WTC11 (cell line): ENCODE measurements around the gene MAD2L1. TPM values are rescaled to one million over a fixed set of nuclear protein-coding genes. Genes with fewer than 3 reads are reported as not detected.

ENCODE experiments used
- ATAC-seq: fragments of 200-7000 bp; cut with Tn5 transposase; 2 replicates; pipeline ENCODE4 v1.10.0; 2021; ENCODE audit warnings: mild to moderate bottlenecking, moderate library complexity
- CTCF ChIA-PET: fragments of 300-600 bp; sonication (Branson Sonifier 250); formaldehyde crosslinking; loops from one replicate; lab custom pipeline; 2021; ENCODE audit warnings: antibody characterized with exemption; lab: Charles Lee
- POLR2A ChIA-PET: fragments of 350-600 bp; sonication (Branson Sonifier 250); formaldehyde crosslinking; loops from one replicate; lab custom pipeline; 2021; ENCODE audit warnings: antibody characterized with exemption; lab: Charles Lee
- DNase-seq: peaks from one replicate; pipeline ENCODE4 v3.0.0; 2021; ENCODE audit warnings: low spot score
- H3K27ac Mint-ChIP-seq: 2 replicates; pipeline ENCODE4 v1.8.0; 2021; ENCODE audit warnings: mixed read lengths
- H3K27me3 Mint-ChIP-seq: 2 replicates; pipeline ENCODE4 v1.8.0; 2021; ENCODE audit warnings: low read depth, mild to moderate bottlenecking, moderate library complexity, mixed read lengths
- H3K36me3 Mint-ChIP-seq: 2 replicates; pipeline ENCODE4 v1.8.0; 2021; ENCODE audit warnings: mixed read lengths
- H3K4me1 Mint-ChIP-seq: 2 replicates; pipeline ENCODE4 v1.8.0; 2022; ENCODE audit warnings: mixed read lengths
- H3K4me3 Mint-ChIP-seq: 2 replicates; pipeline ENCODE4 v1.8.0; 2021; ENCODE audit warnings: mild to moderate bottlenecking, moderate library complexity, mixed read lengths
- H3K9me3 Mint-ChIP-seq: 2 replicates; pipeline ENCODE4 v1.8.0; 2021; ENCODE audit warnings: mixed read lengths
- ATF2 ChIP-seq: sonication (generic); formaldehyde crosslinking; IDR thresholded peaks from 2 replicates; pipeline ENCODE4 v1.8.1; 2022; ENCODE audit warnings: low read depth, missing genetic modification reagents, borderline replicate concordance
- ATF6 ChIP-seq: sonication (generic); formaldehyde crosslinking; IDR thresholded peaks from 2 replicates; pipeline ENCODE4 v1.8.1; 2023; ENCODE audit warnings: mild to moderate bottlenecking, missing genetic modification reagents
- CTCF ChIP-seq: fragments of 200-600 bp; IDR thresholded peaks from 2 replicates; pipeline ENCODE4 v1.8.0; 2022; ENCODE audit warnings: antibody characterized with exemption
- EMX1 ChIP-seq: fragments of 250-450 bp; sonication (Bioruptor Pico); IDR thresholded peaks from 2 replicates; pipeline ENCODE4 v1.8.0; 2021; ENCODE audit warnings: mild to moderate bottlenecking
- ERG ChIP-seq: fragments of 250-450 bp; sonication (Bioruptor Pico); IDR thresholded peaks from 2 replicates; pipeline ENCODE4 v1.8.0; 2021; ENCODE audit warnings: mild to moderate bottlenecking
- ESRRA ChIP-seq: sonication (generic); formaldehyde crosslinking; IDR thresholded peaks from 2 replicates; pipeline ENCODE4 v1.8.1; 2022; ENCODE audit warnings: mild to moderate bottlenecking, missing genetic modification reagents, borderline replicate concordance
- GABPB1 ChIP-seq: sonication (generic); formaldehyde crosslinking; IDR thresholded peaks from 2 replicates; pipeline ENCODE4 v1.8.1; 2023; ENCODE audit warnings: mild to moderate bottlenecking, missing genetic modification reagents
- GRHL2 ChIP-seq: fragments of 250-450 bp; sonication (Bioruptor Pico); IDR thresholded peaks from 2 replicates; pipeline ENCODE4 v1.8.0; 2022; ENCODE audit warnings: mild to moderate bottlenecking, moderate library complexity; ENCODE audit not compliant: insufficient replicate concordance, severe bottlenecking
- GTF2I ChIP-seq: fragments of 250-450 bp; sonication (Bioruptor Pico); conservative IDR thresholded peaks from 2 replicates; pipeline ENCODE4 v1.4.0; 2021; ENCODE audit warnings: mild to moderate bottlenecking
- HMGA2 ChIP-seq: fragments of 250-450 bp; sonication (Bioruptor Pico); IDR thresholded peaks from 2 replicates; pipeline ENCODE4 v1.4.0; 2021; ENCODE audit warnings: mild to moderate bottlenecking, moderate library complexity
- MAX ChIP-seq: sonication (generic); formaldehyde crosslinking; IDR thresholded peaks from 2 replicates; pipeline ENCODE4 v1.8.0; 2022; ENCODE audit warnings: mild to moderate bottlenecking, missing genetic modification reagents
- MXD4 ChIP-seq: fragments of 250-450 bp; sonication (Bioruptor Pico); IDR thresholded peaks from 2 replicates; pipeline ENCODE4 v1.8.0; 2021; ENCODE audit warnings: mild to moderate bottlenecking, moderate library complexity, borderline replicate concordance
- MYBL2 ChIP-seq: sonication (generic); formaldehyde crosslinking; IDR thresholded peaks from 2 replicates; pipeline ENCODE4 v1.8.1; 2023; ENCODE audit warnings: mild to moderate bottlenecking, moderate library complexity, missing genetic modification reagents
- NR2C2 ChIP-seq: sonication (generic); formaldehyde crosslinking; IDR thresholded peaks from 2 replicates; pipeline ENCODE4 v1.8.0; 2022; ENCODE audit warnings: mild to moderate bottlenecking, missing genetic modification reagents
- NR3C1 ChIP-seq: sonication (generic); formaldehyde crosslinking; conservative IDR thresholded peaks from 2 replicates; pipeline ENCODE4 v1.8.1; 2023; ENCODE audit warnings: low read depth, mild to moderate bottlenecking, missing genetic modification reagents
- OVOL2 ChIP-seq: fragments of 250-450 bp; sonication (Bioruptor Pico); IDR thresholded peaks from 2 replicates; pipeline ENCODE4 v1.9.0; 2021; ENCODE audit warnings: mild to moderate bottlenecking, borderline replicate concordance
- RELA ChIP-seq: sonication (generic); formaldehyde crosslinking; IDR thresholded peaks from 2 replicates; pipeline ENCODE4 v1.8.1; 2022; ENCODE audit warnings: missing genetic modification reagents, mild to moderate bottlenecking, borderline replicate concordance
- SOX15 ChIP-seq: fragments of 250-450 bp; sonication (Bioruptor Pico); IDR thresholded peaks from 2 replicates; pipeline ENCODE4 v1.9.0; 2021; ENCODE audit warnings: mild to moderate bottlenecking
- STAT6 ChIP-seq: sonication (generic); formaldehyde crosslinking; conservative IDR thresholded peaks from 2 replicates; pipeline ENCODE4 v1.8.1; 2023; ENCODE audit warnings: mild to moderate bottlenecking, low read depth, missing genetic modification reagents, moderate library complexity
- TCF7 ChIP-seq: sonication (generic); formaldehyde crosslinking; IDR thresholded peaks from 2 replicates; pipeline ENCODE4 v1.8.0; 2022; ENCODE audit warnings: mild to moderate bottlenecking, low read depth, missing genetic modification reagents, moderate library complexity
- ZBTB43 ChIP-seq: sonication (generic); formaldehyde crosslinking; IDR thresholded peaks from 2 replicates; pipeline ENCODE4 v1.8.1; 2023; ENCODE audit warnings: mild to moderate bottlenecking, missing genetic modification reagents
- ZNF121 ChIP-seq: sonication (generic); formaldehyde crosslinking; IDR thresholded peaks from 2 replicates; pipeline ENCODE4 v1.8.0; 2023; ENCODE audit warnings: missing genetic modification reagents
- ZNF138 ChIP-seq: sonication (generic); formaldehyde crosslinking; conservative IDR thresholded peaks from 2 replicates; pipeline ENCODE4 v1.8.1; 2022; ENCODE audit warnings: mild to moderate bottlenecking, moderate library complexity, missing genetic modification reagents
- ZNF423 ChIP-seq: fragments of 250-450 bp; sonication (Bioruptor Pico); IDR thresholded peaks from 2 replicates; pipeline ENCODE4 v2.1.2; 2022; ENCODE audit warnings: mild to moderate bottlenecking, moderate library complexity
- ZNF671 ChIP-seq: fragments of 250-450 bp; sonication (Bioruptor Pico); IDR thresholded peaks from 2 replicates; pipeline ENCODE4 v1.8.0; 2021; ENCODE audit warnings: mild to moderate bottlenecking
- total RNA-seq: library from RNA; stranded (reverse); gene quantifications from 3 replicates; pipeline ENCODE4 v1.2.3, GENCODE V29; 2021

MAD2L1 gene
- total RNA-seq, 1 experiment from 2014 or later = 81.2 TPM

- TF ChIP-seq STAT6 (no peak), HMGA2 (CRISPR knock-in tag) (no peak), ZNF671 (CRISPR knock-in tag) (no peak), ZBTB43 (CRISPR knock-in tag) (no peak), ESRRA (CRISPR knock-in tag) (no peak), ZNF138 (no peak), GRHL2 (CRISPR knock-in tag) (no peak), NR3C1 (no peak), ERG (CRISPR knock-in tag) (no peak), ATF6 (CRISPR knock-in tag) (no peak), ZNF121 (CRISPR knock-in tag) (no peak), RELA (no peak), OVOL2 (CRISPR knock-in tag) (no peak), NR2C2 (CRISPR knock-in tag) (no peak), ATF2 (CRISPR knock-in tag) (no peak)
- TF ChIP-seq, all 79 proteins: peak for 23
These were observed at the start of gene MAD2L1 (continued) for GRCh38 chr4:120066517-120067340.

- CTCF ChIA-PET = no interaction called here
- H3K4me3 Mint-ChIP-seq = no peak overlapping the region
- no peak for TF ChIP-seq TCF7
- no peak for TF ChIP-seq CTCF
- TF ChIP-seq SOX15 (CRISPR knock-in tag) = no peak
- no peak for TF ChIP-seq MXD4
- no peak for TF ChIP-seq ZBTB43 (CRISPR knock-in tag)
- no peak for TF ChIP-seq ZNF423 (CRISPR knock-in tag)
- TF ChIP-seq MYBL2 (CRISPR knock-in tag) = no peak
- no peak for TF ChIP-seq MAX (CRISPR knock-in tag)
- TF ChIP-seq GABPB1 = no peak
- no peak for TF ChIP-seq EMX1 (CRISPR knock-in tag)
- TF ChIP-seq GTF2I (CRISPR knock-in tag) = no peak
These were observed 45.1 kb upstream of the MAD2L1 start for GRCh38 chr4:120111745-120112144.

More at GRCh38 chr4:120111745-120112144, 45.1 kb upstream of the MAD2L1 start:
- Mint-ChIP-seq H3K4me1 (no peaks in the 10 kb centered on the region), H3K27ac (no peak overlapping the region), H3K9me3 (peaks cover 7% of the 10 kb centered on the region), H3K27me3 (no peaks in the 10 kb centered on the region), H3K36me3 (peaks cover 2% of the 10 kb centered on the region)
- no peak for ATAC-seq
- no peak for DNase-seq
- POLR2A ChIA-PET = interaction anchor here (0.7 kb wide), 1 partner anchor 218 kb away, joined by 5 read pairs; no protein-coding TSS in a partner anchor
